Fibroblast of gingiva (primary cell): Measurements from ENCODE around the gene CES2.
"Not testable (repeated sequence)": the region's sequence is repeated elsewhere in the genome, so short reads cannot be mapped to it uniquely, and the experiment has no call there.

ENCODE experiments used
- DNase-seq: peaks from one replicate; pipeline ENCODE4 v3.0.0-alpha.2; 2011; ENCODE audit warnings: low read depth

Gene CES2

GRCh38 chr16:66936889-66937554, 1.7 kb downstream of the CES2 start:
- DNase-seq, result no peak

- DNase-seq, result no peak
Observed at GRCh38 chr16:66937725-66938337, 2.5 kb downstream of the CES2 start.

GRCh38 chr16:66939366-66939765, 4.0 kb downstream of the CES2 start:
- DNase-seq, result no peak

DNA sequence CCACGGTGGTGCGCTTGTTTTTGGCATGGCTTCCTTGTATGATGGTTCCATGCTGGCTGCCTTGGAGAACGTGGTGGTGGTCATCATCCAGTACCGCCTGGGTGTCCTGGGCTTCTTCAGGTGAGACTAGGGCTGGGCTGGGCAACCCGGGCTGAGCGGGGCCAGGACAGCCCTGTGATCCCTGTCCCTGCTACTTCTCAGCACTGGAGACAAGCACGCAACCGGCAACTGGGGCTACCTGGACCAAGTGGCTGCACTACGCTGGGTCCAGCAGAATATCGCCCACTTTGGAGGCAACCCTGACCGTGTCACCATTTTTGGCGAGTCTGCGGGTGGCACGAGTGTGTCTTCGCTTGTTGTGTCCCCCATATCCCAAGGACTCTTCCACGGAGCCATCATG, 4.9 kb downstream of the CES2 start:
- no peak for DNase-seq

- DNase-seq, result no peak
Observed at GRCh38 chr16:66942981-66943380, 7.7 kb downstream of the CES2 start.

DNA sequence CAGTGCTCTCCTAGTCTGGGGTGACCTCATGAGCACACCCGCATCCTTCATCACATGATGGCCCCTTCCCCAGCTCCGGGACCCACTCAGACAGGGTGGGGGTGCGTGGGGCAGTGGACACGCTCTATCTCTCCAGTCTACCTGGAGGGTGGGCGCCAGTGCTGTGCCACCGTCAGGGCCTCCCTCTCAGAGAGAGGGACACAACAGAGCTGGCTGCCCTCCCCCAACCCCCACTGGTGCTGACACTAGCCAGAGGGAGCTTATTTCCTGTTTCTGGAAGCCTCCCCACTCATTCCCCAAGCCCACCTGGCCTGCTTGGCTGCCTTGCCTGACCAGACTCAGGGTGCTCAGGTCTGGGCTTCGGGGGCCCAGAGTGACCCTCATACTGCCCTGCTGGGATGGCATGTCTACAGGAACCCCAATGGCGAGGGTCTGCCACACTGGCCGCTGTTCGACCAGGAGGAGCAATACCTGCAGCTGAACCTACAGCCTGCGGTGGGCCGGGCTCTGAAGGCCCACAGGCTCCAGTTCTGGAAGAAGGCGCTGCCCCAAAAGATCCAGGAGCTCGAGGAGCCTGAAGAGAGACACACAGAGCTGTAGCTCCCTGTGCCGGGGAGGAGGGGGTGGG, 8.2 kb downstream of the CES2 start:
- no peak for DNase-seq

- no peak for DNase-seq
Observed at GRCh38 chr16:66944054-66944441, 8.7 kb downstream of the CES2 start.

DNA sequence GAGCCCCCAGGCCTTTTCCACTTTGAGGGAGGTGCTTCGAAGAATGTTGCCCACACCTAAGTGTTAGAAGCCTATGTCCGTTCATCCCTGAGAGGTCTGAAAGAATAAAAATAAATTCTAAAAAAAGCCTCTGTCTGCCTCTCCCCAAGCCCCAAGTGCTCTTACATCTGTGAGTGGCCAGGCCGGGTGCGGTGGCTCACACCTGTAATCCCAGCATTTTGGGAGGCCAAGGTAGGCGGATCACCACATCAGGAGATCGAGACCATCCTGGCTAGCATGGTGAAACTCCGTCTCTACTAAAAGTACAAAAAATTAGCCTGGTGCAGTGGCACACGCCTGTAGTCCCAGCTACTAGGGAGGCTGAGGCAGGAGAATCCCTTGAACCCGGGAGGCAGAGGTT, 9.7 kb downstream of the CES2 start:
- DNase-seq, result not testable (repeated sequence)

GRCh38 chr16:66945939-66946338, 10.6 kb downstream of the CES2 start:
- DNase-seq, result no peak

DNA sequence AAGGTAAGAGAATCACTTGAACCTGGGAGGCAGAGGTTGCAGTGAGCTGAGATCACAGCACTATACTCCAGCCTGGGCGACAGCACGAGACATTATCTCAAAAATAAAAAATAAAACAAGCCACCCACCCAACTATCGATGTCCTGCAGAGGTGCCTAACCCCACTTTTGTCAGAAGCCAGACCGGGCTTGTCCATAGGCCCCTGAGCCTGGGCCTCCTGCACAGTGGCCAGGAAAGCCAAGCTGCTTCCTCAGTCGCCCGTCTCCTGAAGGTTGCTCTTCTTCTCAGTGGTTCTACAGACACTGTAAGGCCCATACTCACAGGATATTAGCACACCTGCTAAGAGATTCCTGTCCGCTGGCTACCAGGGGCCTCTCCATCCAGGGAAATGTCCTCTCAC, 11.2 kb downstream of the CES2 start:
- DNase-seq, result no peak

- no peak for DNase-seq
Observed at GRCh38 chr16:66946974-66947301, 11.6 kb downstream of the CES2 start.

GRCh38 chr16:66947302-66948065, 12.2 kb downstream of the CES2 start:
- peak; percentile 72 for DNase-seq

GRCh38 chr16:66948134-66948836, 13.0 kb downstream of the CES2 start:
- DNase-seq, result no peak

GRCh38 chr16:66948837-66949225, 13.5 kb downstream of the CES2 start:
- DNase-seq, result no peak

DNA sequence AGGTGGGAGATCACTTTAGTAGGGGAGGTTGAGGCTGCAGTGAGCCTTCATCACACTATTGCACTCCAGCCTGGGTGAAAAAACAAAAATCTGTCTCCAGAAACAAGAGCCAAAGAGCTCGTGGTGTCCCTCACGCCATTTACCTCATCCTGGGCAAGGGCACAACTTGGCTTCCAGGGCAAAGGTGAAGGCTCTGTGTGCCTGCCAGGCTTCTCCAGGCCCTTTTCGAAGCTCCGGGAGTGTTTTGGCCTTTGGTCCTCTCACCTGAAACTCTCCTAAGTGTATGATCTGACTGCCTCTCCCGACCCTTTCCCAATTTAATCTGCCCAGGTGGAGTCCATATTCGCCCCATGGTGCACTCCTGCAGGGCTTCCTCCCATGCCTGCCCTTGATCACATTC, 14.2 kb downstream of the CES2 start:
- DNase-seq, result no peak

DNA sequence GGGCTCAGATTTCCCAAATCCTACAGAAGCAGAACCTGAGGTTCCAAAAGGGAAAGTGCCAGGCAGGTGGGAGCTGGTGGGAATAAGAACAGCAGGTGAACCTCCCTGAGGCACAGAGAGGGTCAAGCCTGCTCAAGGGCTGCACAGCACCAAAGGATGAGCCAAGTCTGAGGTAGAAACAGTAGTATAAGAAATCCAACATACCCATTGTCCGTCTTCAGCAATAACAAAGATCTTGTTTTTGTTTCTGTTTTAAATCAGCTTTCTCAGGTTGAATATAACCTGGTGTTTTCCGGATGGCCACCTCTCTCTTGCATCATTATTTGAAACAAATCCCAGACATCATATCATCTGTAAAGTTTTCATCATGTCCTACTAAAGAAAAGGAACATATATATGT, 15.1 kb downstream of the CES2 start:
- DNase-seq, result no peak

DNA sequence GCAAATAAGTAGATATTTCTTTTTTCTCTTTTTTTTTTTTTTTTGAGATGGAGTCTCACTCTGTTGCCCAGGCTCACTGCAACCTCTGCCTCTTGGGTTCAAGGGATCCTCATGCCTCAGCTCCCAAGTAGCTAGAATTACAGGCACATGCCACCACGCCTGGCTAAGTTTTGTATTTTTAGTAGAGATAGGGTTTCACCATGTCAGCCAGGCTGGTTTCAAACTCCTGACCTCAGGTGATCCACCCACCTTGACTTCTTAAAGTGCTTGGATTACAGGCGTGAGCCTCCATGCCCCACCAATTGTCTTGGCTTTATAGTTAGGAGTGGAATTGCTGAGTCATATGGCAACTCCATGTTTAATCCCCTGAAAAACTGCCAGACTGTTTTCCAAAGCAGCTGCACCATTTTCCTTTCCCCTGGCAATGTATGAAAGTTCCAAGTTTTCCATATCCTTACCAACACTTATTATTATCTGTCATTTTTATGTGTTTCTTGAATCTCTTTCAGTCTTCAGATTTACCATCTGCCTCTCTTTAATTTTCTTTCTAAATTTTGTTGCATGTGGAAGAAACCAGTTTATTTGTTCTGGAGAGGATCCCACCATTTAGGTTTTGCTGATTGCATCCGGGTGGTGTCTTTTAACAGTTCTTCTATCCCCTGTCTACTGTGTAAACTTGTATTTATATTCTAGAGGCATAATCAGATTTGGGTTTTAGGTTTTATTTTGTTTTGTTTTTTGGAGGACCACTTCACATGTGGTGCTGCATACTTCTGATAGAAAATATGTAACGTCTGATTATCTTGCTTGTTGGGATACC, 15.9 kb downstream of the CES2 start:
- no peak for DNase-seq

- DNase-seq, result no peak
Observed at GRCh38 chr16:66952430-66953110, 17.3 kb downstream of the CES2 start.

DNA sequence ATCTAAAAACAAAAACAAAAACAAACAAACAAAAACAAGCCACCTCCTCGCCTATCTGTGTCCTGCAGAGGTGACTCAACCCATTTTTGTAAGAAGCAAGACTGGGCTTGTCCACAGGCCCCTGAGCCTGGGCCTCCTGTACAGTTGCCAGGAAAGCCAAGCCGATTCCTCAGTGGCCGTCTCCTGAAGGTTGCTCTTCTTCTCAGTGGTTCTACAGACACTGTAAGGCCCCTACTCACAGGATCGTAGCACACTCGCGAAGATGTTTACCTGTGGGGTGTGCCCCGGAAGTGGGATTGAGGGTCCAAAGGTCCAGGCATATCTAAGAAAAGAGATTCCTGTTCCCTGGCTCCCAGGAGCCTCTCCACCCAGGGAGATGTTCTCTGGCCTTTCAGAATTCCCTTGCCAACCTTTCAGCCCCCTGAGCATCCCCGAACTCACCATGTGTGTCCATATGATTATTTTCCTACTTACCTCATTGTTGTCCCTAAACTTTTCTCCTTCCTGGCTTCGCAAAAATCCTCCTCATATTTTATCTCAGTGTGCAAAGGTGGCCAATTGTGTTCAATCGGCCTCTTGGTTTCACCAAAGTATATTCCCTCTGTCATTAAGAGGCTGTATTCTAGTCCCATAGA, 18.3 kb downstream of the CES2 start:
- no peak for DNase-seq

- peak; percentile 58 for DNase-seq
Observed at GRCh38 chr16:66954097-66954659, 18.9 kb downstream of the CES2 start.
